HG02623 (cell line): ENCODE data around the gene PLA2G2D.

Source experiments
- ATAC-seq: cut with Tn5 transposase; IDR thresholded peaks from one replicate; pipeline ENCODE4 v1.9.1; 2021; ENCODE audit warnings: moderate library complexity; ENCODE audit not compliant: unreplicated experiment

Gene PLA2G2D

GRCh38 chr1:20070357-20070756 is 49.0 kb downstream of the PLA2G2D start:
- ATAC-seq: no peak

- no peak for ATAC-seq
Measured at GRCh38 chr1:20069874-20070273, 49.5 kb downstream of the PLA2G2D start, which contains the start of gene PLA2G5. PLA2G5 (plus strand) TSS chr1:20070194; CDS start chr1:20084831, 14,637 bp downstream.

- no peak for ATAC-seq
Measured at GRCh38 chr1:20068722-20069121, 50.6 kb downstream of the PLA2G2D start.

GRCh38 chr1:20063861-20064292 is 55.5 kb downstream of the PLA2G2D start:
- ATAC-seq: no peak
